ENCODE measurements around the gene GLB1L2.

Gene GLB1L2

GRCh38 chr11:134332189-134332631 lies 422 bp downstream of the GLB1L2 start:
- no peaks in the 10 kb centered on the region for H3K36me3 ChIP-seq (ENCODE audit: control insufficient read depth, insufficient read depth, low read length)
- no peak overlapping the region for H3K4me3 ChIP-seq (replicated peaks; ENCODE audit: low read depth, low read length)
- no peak for DNase-seq (ENCODE audit: extremely low read depth, insufficient read length)
- TF ChIP-seq CTCF (IDR thresholded peaks at IDR 0.05; ENCODE audit: insufficient read depth, low read length, poor library complexity, severe bottlenecking) = no peak
- H3K27me3 ChIP-seq (replicated peaks; ENCODE audit: control insufficient read depth, insufficient read depth, low read length) = no peaks in the 10 kb centered on the region; the same call in 1 of the 2 replicates

DNA sequence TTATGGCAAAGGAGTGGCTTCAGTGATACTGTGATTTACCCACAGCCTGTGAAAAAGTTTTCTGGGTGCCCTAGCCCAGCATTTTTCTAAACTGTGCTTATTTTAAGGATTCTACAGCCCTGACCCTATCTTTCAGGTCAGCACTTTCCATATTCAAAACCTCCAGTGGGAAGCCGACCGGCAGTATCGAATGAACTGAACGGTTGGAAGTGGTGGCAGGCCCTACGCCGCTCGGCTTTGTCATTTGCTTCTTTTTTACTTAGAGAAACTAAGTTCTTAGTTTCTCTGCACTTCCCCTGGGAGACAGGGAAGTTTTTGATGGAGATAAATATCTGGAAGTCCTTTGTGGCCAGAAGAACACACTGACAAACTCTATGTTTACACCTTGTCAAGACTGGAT lies 994 bp downstream of the GLB1L2 start:
- Histone ChIP-seq H3K36me3 (ENCODE audit: control insufficient read depth, insufficient read depth, low read length) (no peaks in the 10 kb centered on the region), H3K27me3 (replicated peaks; ENCODE audit: control insufficient read depth, insufficient read depth, low read length) (no peaks in the 10 kb centered on the region; the same call in 1 of the 2 replicates), H3K4me3 (replicated peaks; ENCODE audit: low read depth, low read length) (no peak overlapping the region)
- DNase-seq (ENCODE audit: extremely low read depth, insufficient read length) = no peak
- TF ChIP-seq CTCF (IDR thresholded peaks at IDR 0.05; ENCODE audit: insufficient read depth, low read length, poor library complexity, severe bottlenecking) = no peak

GRCh38 chr11:134333312-134333711 lies 1.5 kb downstream of the GLB1L2 start:
- H3K4me3 ChIP-seq (replicated peaks; ENCODE audit: low read depth, low read length) = no peak overlapping the region
- no peak for TF ChIP-seq CTCF (IDR thresholded peaks at IDR 0.05; ENCODE audit: insufficient read depth, low read length, poor library complexity, severe bottlenecking)
- no peak for DNase-seq (ENCODE audit: extremely low read depth, insufficient read length)
- H3K27me3 ChIP-seq (replicated peaks; ENCODE audit: control insufficient read depth, insufficient read depth, low read length) = no peaks in the 10 kb centered on the region; the same call in 1 of the 2 replicates
- no peaks in the 10 kb centered on the region for H3K36me3 ChIP-seq (ENCODE audit: control insufficient read depth, insufficient read depth, low read length)

DNA sequence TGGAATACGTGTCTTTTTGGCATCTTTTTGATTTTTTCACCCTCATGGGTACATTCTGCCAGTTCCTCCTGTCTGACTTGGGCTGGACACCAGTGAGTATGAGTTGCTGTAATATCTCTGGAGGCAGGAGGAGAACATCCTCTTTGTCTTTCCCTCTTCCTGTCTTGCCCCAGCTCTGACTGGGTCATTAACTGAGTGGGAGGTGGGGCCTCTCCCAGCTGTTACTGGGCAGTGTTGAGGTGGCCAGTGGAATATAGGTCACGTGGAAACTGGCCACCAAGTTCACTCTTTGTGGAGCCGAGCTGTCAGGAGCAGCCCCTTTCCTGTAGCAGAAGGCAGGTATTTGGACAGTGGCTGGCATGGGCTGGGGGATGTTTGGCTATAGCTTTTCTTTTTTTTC lies 2.2 kb downstream of the GLB1L2 start:
- no peak for DNase-seq (ENCODE audit: extremely low read depth, insufficient read length)
- Histone ChIP-seq H3K27me3 (replicated peaks; ENCODE audit: control insufficient read depth, insufficient read depth, low read length) (no peaks in the 10 kb centered on the region; the same call in 1 of the 2 replicates), H3K4me3 (replicated peaks; ENCODE audit: low read depth, low read length) (no peak overlapping the region), H3K36me3 (ENCODE audit: control insufficient read depth, insufficient read depth, low read length) (no peaks in the 10 kb centered on the region)
- TF ChIP-seq CTCF (IDR thresholded peaks at IDR 0.05; ENCODE audit: insufficient read depth, low read length, poor library complexity, severe bottlenecking) = no peak

GRCh38 chr11:134334796-134335571 lies 3.2 kb downstream of the GLB1L2 start:
- no peak for TF ChIP-seq CTCF (IDR thresholded peaks at IDR 0.05; ENCODE audit: insufficient read depth, low read length, poor library complexity, severe bottlenecking)

More at GRCh38 chr11:134334796-134335571, 3.2 kb downstream of the GLB1L2 start:
- DNase-seq (ENCODE audit: extremely low read depth, insufficient read length) = no peak
- H3K4me3 ChIP-seq (replicated peaks; ENCODE audit: low read depth, low read length) = no peak overlapping the region
- H3K27me3 ChIP-seq (replicated peaks; ENCODE audit: control insufficient read depth, insufficient read depth, low read length) = no peaks in the 10 kb centered on the region; the same call in 1 of the 2 replicates
- no peaks in the 10 kb centered on the region for H3K36me3 ChIP-seq (ENCODE audit: control insufficient read depth, insufficient read depth, low read length)

All from GM06990 (cell line).